ENCODE data around the gene ZC3H12D.

GRCh38 chr6:149405823-149406765 is 78.7 kb downstream of the ZC3H12D start:
- TF ChIP-seq PATZ1 (CRISPR knock-in tag; IDR thresholded peaks at IDR 0.05; ENCODE audit: borderline replicate concordance) (no peak), TCF4 (CRISPR knock-in tag; IDR thresholded peaks at IDR 0.05; ENCODE audit: borderline replicate concordance) (no peak), CSRNP3 (CRISPR knock-in tag; IDR thresholded peaks at IDR 0.05) (no peak), PPARA (CRISPR knock-in tag; IDR thresholded peaks at IDR 0.05; ENCODE audit: borderline replicate concordance) (no peak)

Data from SK-N-SH treated with all-trans-retinoic acid at 6 μM for 48 hours (cell line).